SH-SY5Y (cell line): ENCODE results near the gene OR8K3.

Source experiments
- GATA2 ChIP-seq: IDR thresholded peaks from 2 replicates; pipeline ENCODE4 v1.6.1; 2011; ENCODE audit warnings: mild to moderate bottlenecking, low read depth, low read length
- GATA3 ChIP-seq: IDR thresholded peaks from 2 replicates; pipeline ENCODE4 v1.6.1; 2011; ENCODE audit warnings: low read depth, mild to moderate bottlenecking, low read length, moderate library complexity

DNA sequence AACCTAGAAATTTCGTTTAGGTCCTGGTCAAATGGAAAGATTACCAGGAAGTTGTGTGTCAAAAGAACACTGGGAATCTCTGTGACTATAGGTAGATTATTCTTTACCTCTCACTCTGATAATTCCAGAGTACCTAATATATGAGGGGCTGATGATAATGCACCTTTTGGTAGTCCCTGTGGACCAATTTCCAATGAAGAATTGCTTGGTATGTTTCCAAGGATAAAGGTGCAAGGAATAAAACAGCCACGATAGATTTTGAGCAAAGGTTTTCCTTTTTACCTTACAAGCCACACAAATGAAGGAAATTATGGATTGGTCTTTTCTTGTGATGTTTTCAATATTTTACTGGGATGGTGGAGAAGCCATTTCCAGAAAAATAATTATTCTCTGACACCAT, 22.8 kb upstream of the OR8K3 start, which contains the start of gene OR8H1:
- TF ChIP-seq GATA3, result no peak
- TF ChIP-seq GATA2, result no peak
